Common myeloid progenitor, CD34-positive (primary cell): Measurements from ENCODE around the gene PLA2G12A. TPM values are rescaled to one million over a fixed set of nuclear protein-coding genes. Genes with fewer than 3 reads are reported as not detected.

Experiments
- CTCF ChIA-PET: fragments of 350-600 bp; sonication (Branson Sonifier 250); formaldehyde crosslinking; loops from one replicate; lab custom pipeline; 2021; ENCODE audit warnings: antibody characterized with exemption; lab: Charles Lee
- POLR2A ChIA-PET: fragments of 350-600 bp; sonication (Branson Sonifier 250); formaldehyde crosslinking; loops from one replicate; lab custom pipeline; 2021; ENCODE audit warnings: antibody characterized with exemption; lab: Charles Lee
- DNase-seq, 3 donors: peaks; one replicate each; pipeline versions ENCODE4 v3.0.0 to v3.0.0-alpha.2; 2013
- H3K27ac ChIP-seq, 2 experiments: 1 replicate in 1 of 2; 2 replicates in 1 of 2; pipeline ENCODE4 v1.7.0; 2013; ENCODE audit warnings: inconsistent platforms in 2 of 2, low read length in 2 of 2, mild to moderate bottlenecking in 2 of 2, low read depth in 1 of 2, moderate library complexity in 1 of 2; ENCODE audit not compliant: severe bottlenecking in 2 of 2, insufficient read depth in 1 of 2, poor library complexity in 1 of 2
- H3K27me3 ChIP-seq, 5 experiments: replicated peaks in 2 of 5; 1 replicate in 3 of 5; 2 replicates in 2 of 5; pipeline versions ENCODE4 v1.6.1 to v1.7.0; 2013; ENCODE audit warnings: low read length in 4 of 5, mild to moderate bottlenecking in 2 of 5, moderate library complexity in 2 of 5, inconsistent platforms in 1 of 5; ENCODE audit not compliant: insufficient read depth in 5 of 5, control insufficient read depth in 4 of 5
- H3K36me3 ChIP-seq, 4 experiments: 1 replicate in 2 of 4; 2 replicates in 2 of 4; pipeline versions ENCODE4 v1.6.1 to v1.7.0; 2013; ENCODE audit warnings: low read length in 3 of 4, control low read depth in 1 of 4, mild to moderate bottlenecking in 1 of 4; ENCODE audit not compliant: control insufficient read depth in 4 of 4, insufficient read depth in 4 of 4
- H3K4me1 ChIP-seq, 4 experiments: 1 replicate in 3 of 4; 2 replicates in 1 of 4; pipeline versions ENCODE4 v1.6.1 to v1.7.1; 2013; ENCODE audit warnings: low read length in 3 of 4, mild to moderate bottlenecking in 3 of 4, control low read depth in 1 of 4, inconsistent platforms in 1 of 4, moderate library complexity in 1 of 4; ENCODE audit not compliant: control insufficient read depth in 4 of 4, insufficient read depth in 4 of 4; ENCODE audit errors: control extremely low read depth in 1 of 4
- H3K4me3 ChIP-seq, 7 experiments: 1 replicate in 4 of 7; 2 replicates in 3 of 7; pipeline versions ENCODE4 v1.5.1 to v1.7.0; 2013; ENCODE audit warnings: mild to moderate bottlenecking in 7 of 7, low read length in 6 of 7, moderate library complexity in 6 of 7, inconsistent platforms in 2 of 7, low read depth in 2 of 7, control low read depth in 1 of 7; ENCODE audit not compliant: insufficient read depth in 4 of 7, control insufficient read depth in 1 of 7; ENCODE audit errors: extremely low read depth in 1 of 7
- H3K9me3 ChIP-seq, 5 experiments: 1 replicate in 4 of 5; 2 replicates in 1 of 5; pipeline versions ENCODE4 v1.6.1 to v1.7.1; 2013; ENCODE audit warnings: low read length in 4 of 5, mild to moderate bottlenecking in 2 of 5, inconsistent platforms in 1 of 5, low read depth in 1 of 5, moderate library complexity in 1 of 5; ENCODE audit not compliant: control insufficient read depth in 4 of 5, insufficient read depth in 2 of 5; ENCODE audit errors: control extremely low read depth in 1 of 5
- WGBS: methylation state at CpG from one replicate; pipeline ENCODE4 v1.1.5; 2013; ENCODE audit not compliant: insufficient coverage; 5-methylcytosine and 5-hydroxymethylcytosine counted together
- polyA plus RNA-seq: library from polyadenylated mRNA; unstranded; fragments of 120-200 nt; gene quantifications from one replicate; pipeline ENCODE4 v1.2.1, GENCODE V29; 2013

The PLA2G12A gene
- 29.9 TPM for polyA plus RNA-seq

GRCh38 chr4:109729718-109730618 is at the start of gene PLA2G12A:
TSS of gene PLA2G12A (minus strand) at chr4:109730070. CDS start at chr4:109729809, 261 bp downstream.
- no peaks in the 10 kb centered on the region for H3K27me3 ChIP-seq
- under 1% methylated on average over 42 of the region's 83 CpGs for WGBS
- H3K4me3 ChIP-seq, result peak within 1 kb of the TSS; percentile 76 to 95 (median 88)
- DNase-seq, result peak; percentile 75 to 89 (median 84)
- H3K27ac ChIP-seq, result peak within 1 kb of the TSS in 1 of 2 experiments; percentile 67
- ChIA-PET CTCF (interaction anchor here (1.0 to 1.7 kb wide), 4 partner anchors 25 to 132 kb away, joined by 3 to 6 read pairs (median 4); no protein-coding TSS in a partner anchor), POLR2A (interaction anchor here (0.5 to 1.3 kb wide), 3 partner anchors 28 to 85 kb away, joined by 3 to 5 read pairs (median 4); partner anchors contain the start of gene GAR1)
- no peaks in the 10 kb centered on the region for H3K36me3 ChIP-seq
- H3K4me1 ChIP-seq, result peaks cover 3 to 26% (median 19%) of the 10 kb centered on the region in 4 experiments
- H3K9me3 ChIP-seq, result no peaks in the 10 kb centered on the region

- H3K27ac ChIP-seq, result no peak overlapping the region
- peaks cover 0 to 1% (median 0%) of the 10 kb centered on the region in 5 experiments for H3K27me3 ChIP-seq
- H3K4me3 ChIP-seq, result no peak overlapping the region
- DNase-seq, result no peak
- POLR2A ChIA-PET, result no interaction called here
- CTCF ChIA-PET, result no interaction called here
- no peaks in the 10 kb centered on the region for H3K36me3 ChIP-seq
- no peaks in the 10 kb centered on the region for H3K4me1 ChIP-seq
- no peaks in the 10 kb centered on the region for H3K9me3 ChIP-seq
- WGBS, result no CpG with 5 or more reads among the region's 5 CpGs
Observed at GRCh38 chr4:109764789-109765402, 35.0 kb upstream of the PLA2G12A start.

GRCh38 chr4:109764376-109764775 is 34.5 kb upstream of the PLA2G12A start:
- Histone ChIP-seq H3K9me3 (no peaks in the 10 kb centered on the region), H3K27me3 (peaks cover 0 to under 1% (median 0%) of the 10 kb centered on the region in 5 experiments), H3K27ac (no peak overlapping the region), H3K36me3 (no peaks in the 10 kb centered on the region), H3K4me1 (no peaks in the 10 kb centered on the region), H3K4me3 (no peak overlapping the region)
- 100% methylated on average over 2 of the region's 2 CpGs for WGBS
- ChIA-PET POLR2A (no interaction called here), CTCF (no interaction called here)
- DNase-seq, result no peak

GRCh38 chr4:109760682-109761081 is 30.8 kb upstream of the PLA2G12A start:
- CTCF ChIA-PET, result no interaction called here
- H3K4me1 ChIP-seq, result peaks cover 0 to 3% (median 0%) of the 10 kb centered on the region in 4 experiments
- no CpG with 5 or more reads among the region's 2 CpGs for WGBS
- no peak overlapping the region for H3K4me3 ChIP-seq
- no peak overlapping the region for H3K27ac ChIP-seq
- no peaks in the 10 kb centered on the region for H3K27me3 ChIP-seq
- POLR2A ChIA-PET, result no interaction called here
- H3K36me3 ChIP-seq, result no peaks in the 10 kb centered on the region
- DNase-seq, result no peak
- H3K9me3 ChIP-seq, result no peaks in the 10 kb centered on the region

GRCh38 chr4:109755656-109756055 is 25.8 kb upstream of the PLA2G12A start:
- Histone ChIP-seq H3K36me3 (no peaks in the 10 kb centered on the region), H3K4me3 (no peak overlapping the region), H3K27ac (no peak overlapping the region), H3K4me1 (peaks cover 0 to 3% (median 0%) of the 10 kb centered on the region in 4 experiments), H3K27me3 (no peaks in the 10 kb centered on the region), H3K9me3 (no peaks in the 10 kb centered on the region)
- POLR2A ChIA-PET, result no interaction called here
- no CpG with 5 or more reads among the region's 3 CpGs for WGBS
- CTCF ChIA-PET, result no interaction called here
- DNase-seq, result no peak

GRCh38 chr4:109754093-109754857 is 24.4 kb upstream of the PLA2G12A start:
- WGBS, result 100% methylated on average over 4 of the region's 7 CpGs
- POLR2A ChIA-PET, result no interaction called here

More at GRCh38 chr4:109754093-109754857, 24.4 kb upstream of the PLA2G12A start:
- CTCF ChIA-PET, result no interaction called here
- Histone ChIP-seq H3K27me3 (no peaks in the 10 kb centered on the region), H3K4me1 (peaks cover 0 to 3% (median 0%) of the 10 kb centered on the region in 4 experiments), H3K9me3 (no peaks in the 10 kb centered on the region), H3K36me3 (no peaks in the 10 kb centered on the region), H3K27ac (no peak overlapping the region), H3K4me3 (no peak overlapping the region)
- DNase-seq, result peak in 2 of 3 donors; percentile 36 to 65
